IMR-90 (cell line): ENCODE data around the gene IER5L. TPM values are rescaled to one million over a fixed set of nuclear protein-coding genes. Genes with fewer than 3 reads are reported as not detected.

Experiments
- ATAC-seq: fragments of 200-7000 bp; cut with Tn5 transposase; 2 replicates; pipeline ENCODE4 v1.9.1; 2020; ENCODE audit warnings: low read depth, mild to moderate bottlenecking, moderate library complexity
- BruUV-seq: library from RNA; stranded (reverse); fragments of 400-500 nt; replicated peaks from 2 replicates; lab custom pipeline; 2021; lab: Mats Ljungman, UMichigan
- CTCF ChIA-PET: fragments of 300-600 bp; formaldehyde crosslinking; extraction: SDS; loops from one replicate; lab custom pipeline; 2021; ENCODE audit warnings: antibody characterized with exemption; lab: Yijun Ruan, JAX
- POLR2A ChIA-PET: fragments of 300-600 bp; sonication (Branson Sonifier 250); formaldehyde crosslinking; loops from one replicate; lab custom pipeline; 2022; ENCODE audit warnings: antibody characterized with exemption; ENCODE audit not compliant: unreplicated experiment; lab: Charles Lee
- DNase-seq: peaks from one replicate; pipeline ENCODE4 v3.0.0; 2013
- H2AFZ ChIP-seq: replicated peaks from 2 replicates; pipeline ENCODE3; 2013; ENCODE audit warnings: low read length, mild to moderate bottlenecking; ENCODE audit not compliant: poor library complexity
- H2AK5ac ChIP-seq: 2 replicates; pipeline ENCODE4 v1.6.1; 2013; ENCODE audit warnings: low read depth, low read length, inconsistent platforms
- H2AK9ac ChIP-seq: replicated peaks from 2 replicates; pipeline ENCODE3; 2013; ENCODE audit warnings: mild to moderate bottlenecking, low read depth, low read length, moderate library complexity; ENCODE audit not compliant: poor library complexity
- H2BK120ac ChIP-seq: 2 replicates; pipeline ENCODE4 v1.6.1; 2013; ENCODE audit warnings: low read depth, low read length, inconsistent platforms
- H2BK15ac ChIP-seq: 3 replicates; pipeline ENCODE4 v1.6.1; 2013; ENCODE audit warnings: low read depth, low read length, inconsistent platforms
- H2BK20ac ChIP-seq: 2 replicates; pipeline ENCODE4 v1.6.1; 2013; ENCODE audit warnings: low read depth, mild to moderate bottlenecking, inconsistent platforms, low read length, moderate library complexity
- H2BK5ac ChIP-seq: 2 replicates; pipeline ENCODE4 v1.6.1; 2013; ENCODE audit warnings: mild to moderate bottlenecking, low read depth, low read length, inconsistent platforms; ENCODE audit not compliant: poor library complexity, severe bottlenecking
- H3K14ac ChIP-seq: replicated peaks from 2 replicates; pipeline ENCODE4 v1.6.1; 2013; ENCODE audit warnings: low read depth, low read length, inconsistent platforms
- H3K18ac ChIP-seq: 2 replicates; pipeline ENCODE4 v1.6.1; 2013; ENCODE audit warnings: low read depth, low read length, control low read depth
- H3K23ac ChIP-seq: 2 replicates; pipeline ENCODE4 v1.6.1; 2013; ENCODE audit warnings: low read depth, low read length, inconsistent platforms
- H3K27ac ChIP-seq: 2 replicates; pipeline ENCODE4 v1.5.1; 2013; ENCODE audit warnings: mild to moderate bottlenecking, control low read depth, low read length; ENCODE audit not compliant: insufficient read depth
- H3K27me3 ChIP-seq: 2 replicates; pipeline ENCODE4 v1.6.1; 2013; ENCODE audit warnings: low read length; ENCODE audit not compliant: control insufficient read depth, insufficient read depth
- H3K36me3 ChIP-seq: 2 replicates; pipeline ENCODE4 v1.6.1; 2013; ENCODE audit warnings: low read length, mixed read lengths; ENCODE audit not compliant: control insufficient read depth, insufficient read depth
- H3K4ac ChIP-seq: 2 replicates; pipeline ENCODE4 v1.6.1; 2013; ENCODE audit warnings: low read depth, low read length, inconsistent platforms
- H3K4me1 ChIP-seq: 2 replicates; pipeline ENCODE4 v1.6.1; 2013; ENCODE audit warnings: low read length, mixed read lengths; ENCODE audit not compliant: control insufficient read depth, insufficient read depth
- H3K4me2 ChIP-seq: 2 replicates; pipeline ENCODE4 v1.6.1; 2013; ENCODE audit warnings: low read depth, mild to moderate bottlenecking, control low read depth, low read length, moderate library complexity
- H3K4me3 ChIP-seq: 2 replicates; pipeline ENCODE4 v1.5.1; 2013; ENCODE audit warnings: low read depth, mild to moderate bottlenecking, control low read depth, low read length, moderate library complexity; ENCODE audit not compliant: insufficient read depth
- H3K56ac ChIP-seq: 2 replicates; pipeline ENCODE4 v1.6.1; 2013; ENCODE audit warnings: low read length, inconsistent platforms; ENCODE audit not compliant: insufficient read depth; ENCODE audit errors: extremely low read depth
- H3K79me1 ChIP-seq, 2 experiments: 2 replicates each; pipeline ENCODE4 v1.6.1; 2013; ENCODE audit warnings: low read length in 2 of 2, inconsistent platforms in 1 of 2, low read depth in 1 of 2
- H3K9ac ChIP-seq: 2 replicates; pipeline ENCODE4 v1.6.1; 2013; ENCODE audit warnings: low read depth, low read length, control low read depth
- H3K9me1 ChIP-seq: 2 replicates; pipeline ENCODE4 v1.6.1; 2013; ENCODE audit warnings: low read length, inconsistent platforms; ENCODE audit not compliant: insufficient read depth
- H3K9me3 ChIP-seq: 2 replicates; pipeline ENCODE4 v1.6.1; 2013; ENCODE audit warnings: low read length; ENCODE audit not compliant: control insufficient read depth, insufficient read depth
- H4K20me1 ChIP-seq: 2 replicates; pipeline ENCODE4 v1.6.1; 2013; ENCODE audit warnings: low read length, inconsistent platforms; ENCODE audit not compliant: insufficient read depth
- H4K5ac ChIP-seq: 2 replicates; pipeline ENCODE4 v1.6.1; 2013; ENCODE audit warnings: mild to moderate bottlenecking, low read depth, low read length, control low read depth
- H4K8ac ChIP-seq, 2 experiments: 2 replicates each; pipeline ENCODE4 v1.6.1; 2013; ENCODE audit warnings: low read depth in 2 of 2, low read length in 2 of 2, control low read depth in 1 of 2, inconsistent platforms in 1 of 2
- H4K91ac ChIP-seq: 2 replicates; pipeline ENCODE4 v1.6.1; 2013; ENCODE audit warnings: low read depth, low read length, inconsistent platforms; ENCODE audit not compliant: insufficient read depth
- BHLHE40 ChIP-seq: fragments of 150-350 bp; IDR thresholded peaks from 2 replicates; pipeline ENCODE4 v1.6.1; 2016; ENCODE audit warnings: mild to moderate bottlenecking, low read depth, low read length
- CHD1 ChIP-seq: IDR thresholded peaks from 2 replicates; pipeline ENCODE4 v1.6.1; 2012; ENCODE audit warnings: low read depth, low read length, improper control_type of control experiment
- CTCF ChIP-seq: conservative IDR thresholded peaks from 2 replicates; pipeline ENCODE4 v1.5.1; 2012; ENCODE audit warnings: mild to moderate bottlenecking, low read depth, low read length, improper control_type of control experiment
- MAZ ChIP-seq: IDR thresholded peaks from 2 replicates; pipeline ENCODE4 v1.6.1; 2012; ENCODE audit warnings: low read depth, mild to moderate bottlenecking, low read length, improper control_type of control experiment, moderate library complexity, borderline replicate concordance
- MXI1 ChIP-seq: IDR thresholded peaks from 2 replicates; pipeline ENCODE4 v1.6.1; 2012; ENCODE audit warnings: low read depth, mild to moderate bottlenecking, low read length, moderate library complexity, borderline replicate concordance
- POLR2A ChIP-seq: IDR thresholded peaks from 2 replicates; pipeline ENCODE4 v1.6.1; 2012; ENCODE audit warnings: mild to moderate bottlenecking, low read depth, low read length
- RAD21 ChIP-seq: IDR thresholded peaks from 2 replicates; pipeline ENCODE4 v1.6.1; 2012; ENCODE audit warnings: low read length, improper control_type of control experiment
- RFX5 ChIP-seq: IDR thresholded peaks from 2 replicates; pipeline ENCODE4 v1.8.0; 2012; ENCODE audit warnings: low read depth, mild to moderate bottlenecking, low read length, moderate library complexity
- SMC3 ChIP-seq: fragments of 150-350 bp; IDR thresholded peaks from 2 replicates; pipeline ENCODE4 v1.6.1; 2016; ENCODE audit warnings: low read depth, mild to moderate bottlenecking, antibody characterized with exemption, low read length, moderate library complexity
- WGBS, 2 experiments: methylation state at CpG; one replicate each; pipeline versions ENCODE4 v1.1.5 to v1.1.7; 2013; ENCODE audit warnings: missing lambda C conversion rate in 2 of 2; ENCODE audit not compliant: insufficient read length in 1 of 2; ENCODE audit errors: extremely low coverage in 2 of 2; 5-methylcytosine and 5-hydroxymethylcytosine counted together
- dilution Hi-C: fragments of 300-500 bp; cut with HindIII; formaldehyde crosslinking; loops from one replicate; pipeline ENCODE4 v1.14.3; 2018; ENCODE audit warnings: low sequenced_read_pairs; ENCODE audit not compliant: unreplicated experiment
- in situ Hi-C: fragments of 300-500 bp; cut with MboI; formaldehyde crosslinking; loops from 3 replicates; pipeline ENCODE4 v1.14.3; 2019; ENCODE audit warnings: low sequenced_read_pairs, inconsistent platforms, mixed read lengths
- intact Hi-C: fragments of 100-400 bp; cut with micrococcal nuclease; formaldehyde crosslinking; loops from 2 replicates; pipeline ENCODE4 v1.10.0; 2022
- polyA plus RNA-seq, 3 experiments: library from polyadenylated mRNA; depleted of rRNA; stranded (reverse); fragments of >200 nt; gene quantifications; 2 replicates each; pipeline ENCODE4 v1.2.3, GENCODE V29; 2012; ENCODE audit warnings: low replicate concordance in 1 of 3
- total RNA-seq: library from RNA; depleted of rRNA; stranded (reverse); fragments of >200 nt; gene quantifications from 2 replicates; pipeline ENCODE4 v1.2.3, GENCODE V29; 2012

IER5L gene
- total and polyA plus RNA-seq, 2 of the 4 experiments (the other 2 are of a cell fraction), result 12.5 to 13.4 TPM

GRCh38 chr9:129139993-129140396 is 38.1 kb downstream of the IER5L start (continued):
- no peak; the same call in 1 of the 2 replicates for TF ChIP-seq BHLHE40

- in situ Hi-C loops (no loop called here), dilution Hi-C loops (no loop called here), intact Hi-C loops (loop anchor here (1.0 to 5.0 kb wide), 4 partner anchors 195 to 643 kb away; no protein-coding TSS in a partner anchor)
- H3K27ac ChIP-seq, result peak overlapping the region; percentile 91
- peak overlapping the region; percentile 88 for H2AFZ ChIP-seq
- peak overlapping the region; percentile 100 for H2AK5ac ChIP-seq
- peaks cover 49% of the 10 kb centered on the region for H3K4me1 ChIP-seq
- DNase-seq (peak; percentile 84), ATAC-seq (peak; percentile 50)
- H3K79me1 ChIP-seq, result peaks cover 5 to 34% of the 10 kb centered on the region in 2 experiments; a peak in 3 of 4 replicates
- TF ChIP-seq POLR2A (peak; percentile 24; the same call in 1 of the 2 replicates), CHD1 (no peak), SMC3 (peak; percentile 76), CTCF (peak; percentile 93), MXI1 (peak; percentile 88), RFX5 (no peak), BHLHE40 (no peak), MAZ (peak; percentile 71), RAD21 (peak; percentile 94)
- peak overlapping the region; percentile 94 for H4K5ac ChIP-seq
- H2BK5ac ChIP-seq, result peak overlapping the region; percentile 98
- peaks cover 24% of the 10 kb centered on the region for H3K36me3 ChIP-seq
- peak overlapping the region; percentile 84 for H3K9ac ChIP-seq
- ChIA-PET POLR2A (interaction anchor here (0.5 to 2.6 kb wide), 13 partner anchors 8 to 486 kb away, joined by 3 to 17 read pairs (median 4); partner anchors contain the start of gene IER5L), CTCF (interaction anchor here (0.7 to 3.1 kb wide), 9 partner anchors 8 to 481 kb away, joined by 3 to 21 read pairs (median 4); no protein-coding TSS in a partner anchor)
- H4K91ac ChIP-seq, result peak overlapping the region; percentile 100
- peak overlapping the region; percentile 89 to 99 for H4K8ac ChIP-seq
- peak overlapping the region; percentile 100 for H2AK9ac ChIP-seq
- H3K4me2 ChIP-seq, result peak overlapping the region; percentile 48
- H2BK120ac ChIP-seq, result peak overlapping the region; percentile 100
- peak overlapping the region; percentile 100 for H3K14ac ChIP-seq
- H3K23ac ChIP-seq, result peak overlapping the region; percentile 100
- peak overlapping the region; percentile 92 for H2BK15ac ChIP-seq
- peak overlapping the region; percentile 2; the same call in 1 of the 2 replicates for H3K4me3 ChIP-seq
- peak overlapping the region; percentile 91 for H3K18ac ChIP-seq
- no peaks in the 10 kb centered on the region for H3K27me3 ChIP-seq
- peak overlapping the region; percentile 99 for H3K56ac ChIP-seq
- no TSS peak for BruUV-seq
- H3K4ac ChIP-seq, result peak overlapping the region; percentile 100
- no peaks in the 10 kb centered on the region; the same call in 1 of the 2 replicates for H4K20me1 ChIP-seq
- H3K9me3 ChIP-seq, result no peaks in the 10 kb centered on the region
- peaks cover 8% of the 10 kb centered on the region for H3K9me1 ChIP-seq
- H2BK20ac ChIP-seq, result peak overlapping the region; percentile 100
- WGBS, 2 experiments, result 3% methylated on average over 10 of the region's 13 CpGs; no CpG with 5 or more reads in 1 of the 2 experiments
These were observed 38.6 kb downstream of the IER5L start for GRCh38 chr9:129139233-129139992.
